ENCODE results near the gene DUSP9. TPM values are rescaled to one million over a fixed set of nuclear protein-coding genes. Genes with fewer than 3 reads are reported as not detected.

The DUSP9 gene
- total and polyA plus RNA-seq, 3 donors from 2014 or later = 2.5 to 10.2 (median 6.2) TPM

- WGBS, 2 donors = 84% methylated on average over 6 to 9 of the region's 9 CpGs
- DNase-seq = no peak
- TF ChIP-seq CTCF (IDR thresholded peaks at IDR 0.05) (no peak), POLR2A (IDR thresholded peaks at IDR 0.05) (no peak)
- no peaks in the 10 kb centered on the region for H3K36me3 ChIP-seq (ENCODE audit: low read depth, missing control alignments)
- intact Hi-C loops (cut with DNase I; ENCODE audit: low total_unique reads) = loop anchor here (5.0 kb wide), 1 partner anchor 129 kb away; no protein-coding TSS in a partner anchor
- H3K4me1 ChIP-seq = no peaks in the 10 kb centered on the region
- H3K27ac ChIP-seq = no peak overlapping the region
- H3K4me3 ChIP-seq = no peak overlapping the region
- no peaks in the 10 kb centered on the region for H3K9me3 ChIP-seq
- H3K27me3 ChIP-seq = no peaks in the 10 kb centered on the region
Measured at GRCh38 chrX:153665726-153666306, 18.8 kb downstream of the DUSP9 start.

GRCh38 chrX:153667281-153667955 is 20.4 kb downstream of the DUSP9 start:
- intact Hi-C loops (cut with DNase I; ENCODE audit: low total_unique reads) = loop anchor here (5.0 kb wide), 1 partner anchor 130 kb away; no protein-coding TSS in a partner anchor
- H3K4me3 ChIP-seq = no peak overlapping the region
- no peaks in the 10 kb centered on the region for H3K4me1 ChIP-seq
- no peak for DNase-seq
- 52 to 72% methylated on average over 7 to 10 of the region's 11 CpGs for WGBS, 2 donors
- H3K36me3 ChIP-seq (ENCODE audit: low read depth, missing control alignments) = no peaks in the 10 kb centered on the region
- H3K27ac ChIP-seq = no peak overlapping the region
- H3K27me3 ChIP-seq = no peaks in the 10 kb centered on the region
- TF ChIP-seq CTCF (IDR thresholded peaks at IDR 0.05) (no peak), POLR2A (IDR thresholded peaks at IDR 0.05) (no peak)
- H3K9me3 ChIP-seq = no peaks in the 10 kb centered on the region

GRCh38 chrX:153667956-153668396 is 21.0 kb downstream of the DUSP9 start:
- no peak for TF ChIP-seq POLR2A (IDR thresholded peaks at IDR 0.05)
- TF ChIP-seq CTCF (IDR thresholded peaks at IDR 0.05) = peak; percentile 69 to 72 (median 71)
- no peaks in the 10 kb centered on the region for H3K36me3 ChIP-seq (ENCODE audit: low read depth, missing control alignments)
- peak; percentile 94 for DNase-seq
- intact Hi-C loops (cut with DNase I; ENCODE audit: low total_unique reads) = loop anchor here (5.0 kb wide), 1 partner anchor 131 kb away; no protein-coding TSS in a partner anchor
- H3K9me3 ChIP-seq = no peaks in the 10 kb centered on the region
- H3K4me3 ChIP-seq = no peak overlapping the region
- H3K27me3 ChIP-seq = no peaks in the 10 kb centered on the region
- H3K4me1 ChIP-seq = no peaks in the 10 kb centered on the region
- H3K27ac ChIP-seq = no peak overlapping the region
- 9% methylated on average over 13 of the region's 14 CpGs; no CpG with 5 or more reads in 1 of the 2 donors for WGBS, 2 donors

GRCh38 chrX:153668423-153669173 is 21.6 kb downstream of the DUSP9 start:
- no peaks in the 10 kb centered on the region for H3K36me3 ChIP-seq (ENCODE audit: low read depth, missing control alignments)
- no peaks in the 10 kb centered on the region for H3K27me3 ChIP-seq
- H3K9me3 ChIP-seq = no peaks in the 10 kb centered on the region
- WGBS, 2 donors = 86% methylated on average over 10 of the region's 11 CpGs; no CpG with 5 or more reads in 1 of the 2 donors
- H3K4me3 ChIP-seq = no peak overlapping the region
- no peak overlapping the region for H3K27ac ChIP-seq
- no peaks in the 10 kb centered on the region for H3K4me1 ChIP-seq
- DNase-seq = no peak
- no peak for TF ChIP-seq CTCF (IDR thresholded peaks at IDR 0.05)
- no peak for TF ChIP-seq POLR2A (IDR thresholded peaks at IDR 0.05)
- intact Hi-C loops (cut with DNase I; ENCODE audit: low total_unique reads) = loop anchor here (5.0 kb wide), 1 partner anchor 131 kb away; no protein-coding TSS in a partner anchor

Data from testis (tissue), 3 donors.